Hepatocyte (in vitro differentiated cells): ENCODE results near the gene ARHGAP30. TPM values are rescaled to one million over a fixed set of nuclear protein-coding genes. Genes with fewer than 3 reads are reported as not detected.
A peak's percentile ranks its signal among the peaks of the same experiment; 100 is the strongest.
"Not testable (repeated sequence)": the region's sequence is repeated elsewhere in the genome, so short reads cannot be mapped to it uniquely, and the experiment has no call there.

Source experiments
- DNase-seq: peaks from one replicate; pipeline ENCODE4 v3.0.0-alpha.2; 2016; ENCODE audit warnings: low spot score
- H2AFZ ChIP-seq: fragments of 200-600 bp; sonication (generic); 2 replicates; pipeline ENCODE4 v1.6.0; 2016; ENCODE audit warnings: antibody characterized with exemption, mild to moderate bottlenecking
- H3K27ac ChIP-seq: fragments of 200-600 bp; sonication (generic); 2 replicates; pipeline ENCODE4 v1.5.1; 2016; ENCODE audit warnings: mild to moderate bottlenecking
- H3K27me3 ChIP-seq: fragments of 200-600 bp; sonication (generic); 2 replicates; pipeline ENCODE4 v1.6.1; 2016
- H3K36me3 ChIP-seq: fragments of 200-600 bp; sonication (generic); replicated peaks from 2 replicates; pipeline ENCODE4 v1.5.1; 2016; ENCODE audit warnings: low read depth; ENCODE audit not compliant: insufficient read depth
- H3K4me1 ChIP-seq: fragments of 200-600 bp; sonication (generic); 2 replicates; pipeline ENCODE4 v1.5.1; 2016; ENCODE audit warnings: mild to moderate bottlenecking, moderate library complexity; ENCODE audit not compliant: insufficient read depth
- H3K4me2 ChIP-seq: fragments of 200-600 bp; sonication (generic); 2 replicates; pipeline ENCODE4 v1.6.0; 2016
- H3K4me3 ChIP-seq: fragments of 200-600 bp; sonication (generic); 2 replicates; pipeline ENCODE4 v1.5.1; 2016; ENCODE audit warnings: mild to moderate bottlenecking
- H3K79me2 ChIP-seq: fragments of 200-600 bp; sonication (generic); 2 replicates; pipeline ENCODE4 v1.6.0; 2017; ENCODE audit warnings: mild to moderate bottlenecking
- H3K9me2 ChIP-seq: fragments of 200-600 bp; sonication (generic); replicated peaks from 2 replicates; pipeline ENCODE4 v1.6.0; 2017; ENCODE audit warnings: mild to moderate bottlenecking; ENCODE audit not compliant: insufficient read depth
- H3K9me3 ChIP-seq: fragments of 200-600 bp; sonication (generic); 2 replicates; pipeline ENCODE4 v1.5.1; 2016; ENCODE audit warnings: low read depth, mild to moderate bottlenecking
- H4K20me1 ChIP-seq: fragments of 200-600 bp; sonication (generic); 2 replicates; pipeline ENCODE4 v1.6.0; 2016; ENCODE audit warnings: mild to moderate bottlenecking; ENCODE audit not compliant: insufficient read depth, poor library complexity, severe bottlenecking
- EZH2 ChIP-seq: fragments of 200-600 bp; sonication (generic); IDR thresholded peaks from 2 replicates; pipeline ENCODE4 v1.6.1; 2016; ENCODE audit warnings: antibody characterized with exemption, mild to moderate bottlenecking, borderline replicate concordance
- EZH2phosphoT487 ChIP-seq: fragments of 200-600 bp; sonication (generic); IDR thresholded peaks from one replicate; pipeline ENCODE4 v1.6.1; 2018; ENCODE audit warnings: antibody characterized with exemption, mild to moderate bottlenecking, low read depth, moderate library complexity; ENCODE audit not compliant: unreplicated experiment, severe bottlenecking
- WGBS: methylation state at CpG from one replicate; pipeline ENCODE4 v1.1.6; 2016; ENCODE audit warnings: low lambda C conversion rate; ENCODE audit errors: missing lambda C conversion rate; 5-methylcytosine and 5-hydroxymethylcytosine counted together
- polyA plus RNA-seq: library from polyadenylated mRNA; unstranded; fragments of >200 nt; fragmentation: Nextera tagmentation; extraction: Ambion mirVana; gene quantifications from 2 replicates; pipeline ENCODE4 v1.2.1, GENCODE V29; 2016
- total RNA-seq: library from RNA; depleted of rRNA; stranded (reverse); fragments of >200 nt; gene quantifications from 2 replicates; pipeline ENCODE4 v1.2.3, GENCODE V29; 2014
- TF ChIP-seq, protein P1 (sequence below): fragments of 200-600 bp; sonication (generic); IDR thresholded peaks from 2 replicates; pipeline ENCODE4 v1.5.1; 2016; ENCODE audit warnings: antibody characterized with exemption, mild to moderate bottlenecking; ENCODE audit not compliant: poor library complexity

Gene ARHGAP30
- total and polyA plus RNA-seq, 2 experiments from 2014 or later, result 0.80 to 1.7 TPM

DNA sequence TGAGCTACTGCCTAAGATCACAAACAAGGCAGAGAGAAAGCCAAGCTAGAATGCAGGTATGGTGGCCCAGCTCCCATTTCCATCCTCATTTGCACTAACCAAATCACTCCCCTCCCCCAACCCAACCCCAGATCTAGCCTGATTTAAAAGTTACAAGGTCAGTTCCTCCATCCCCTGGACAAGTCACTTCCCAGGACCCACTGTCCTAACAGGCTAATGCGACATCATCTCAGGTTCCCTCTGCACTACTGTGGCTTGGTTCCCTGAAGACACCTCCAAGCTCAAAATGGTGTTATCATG is 51.1 kb downstream of the ARHGAP30 start:
- no peaks in the 10 kb centered on the region for H3K36me3 ChIP-seq
- H2AFZ ChIP-seq, result no peak overlapping the region
- no peaks in the 10 kb centered on the region for H3K9me3 ChIP-seq
- peaks cover 29% of the 10 kb centered on the region for H3K4me1 ChIP-seq
- peak overlapping the region; percentile 64 for H3K4me3 ChIP-seq
- no peak for DNase-seq
- H3K27ac ChIP-seq, result peak overlapping the region; percentile 99
- H3K9me2 ChIP-seq, result no peaks in the 10 kb centered on the region
- 75% methylated on average over 1 of the region's 1 CpG for WGBS
- peak overlapping the region; percentile 76 for H3K4me2 ChIP-seq
- H3K27me3 ChIP-seq, result no peaks in the 10 kb centered on the region
- peaks cover 55% of the 10 kb centered on the region for H3K79me2 ChIP-seq
- H4K20me1 ChIP-seq, result peaks cover 7% of the 10 kb centered on the region
- TF ChIP-seq EZH2phosphoT487, result no peak
- TF ChIP-seq, protein P1, sequence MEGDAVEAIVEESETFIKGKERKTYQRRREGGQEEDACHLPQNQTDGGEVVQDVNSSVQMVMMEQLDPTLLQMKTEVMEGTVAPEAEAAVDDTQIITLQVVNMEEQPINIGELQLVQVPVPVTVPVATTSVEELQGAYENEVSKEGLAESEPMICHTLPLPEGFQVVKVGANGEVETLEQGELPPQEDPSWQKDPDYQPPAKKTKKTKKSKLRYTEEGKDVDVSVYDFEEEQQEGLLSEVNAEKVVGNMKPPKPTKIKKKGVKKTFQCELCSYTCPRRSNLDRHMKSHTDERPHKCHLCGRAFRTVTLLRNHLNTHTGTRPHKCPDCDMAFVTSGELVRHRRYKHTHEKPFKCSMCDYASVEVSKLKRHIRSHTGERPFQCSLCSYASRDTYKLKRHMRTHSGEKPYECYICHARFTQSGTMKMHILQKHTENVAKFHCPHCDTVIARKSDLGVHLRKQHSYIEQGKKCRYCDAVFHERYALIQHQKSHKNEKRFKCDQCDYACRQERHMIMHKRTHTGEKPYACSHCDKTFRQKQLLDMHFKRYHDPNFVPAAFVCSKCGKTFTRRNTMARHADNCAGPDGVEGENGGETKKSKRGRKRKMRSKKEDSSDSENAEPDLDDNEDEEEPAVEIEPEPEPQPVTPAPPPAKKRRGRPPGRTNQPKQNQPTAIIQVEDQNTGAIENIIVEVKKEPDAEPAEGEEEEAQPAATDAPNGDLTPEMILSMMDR, result no peak
- no peak for TF ChIP-seq EZH2

DNA sequence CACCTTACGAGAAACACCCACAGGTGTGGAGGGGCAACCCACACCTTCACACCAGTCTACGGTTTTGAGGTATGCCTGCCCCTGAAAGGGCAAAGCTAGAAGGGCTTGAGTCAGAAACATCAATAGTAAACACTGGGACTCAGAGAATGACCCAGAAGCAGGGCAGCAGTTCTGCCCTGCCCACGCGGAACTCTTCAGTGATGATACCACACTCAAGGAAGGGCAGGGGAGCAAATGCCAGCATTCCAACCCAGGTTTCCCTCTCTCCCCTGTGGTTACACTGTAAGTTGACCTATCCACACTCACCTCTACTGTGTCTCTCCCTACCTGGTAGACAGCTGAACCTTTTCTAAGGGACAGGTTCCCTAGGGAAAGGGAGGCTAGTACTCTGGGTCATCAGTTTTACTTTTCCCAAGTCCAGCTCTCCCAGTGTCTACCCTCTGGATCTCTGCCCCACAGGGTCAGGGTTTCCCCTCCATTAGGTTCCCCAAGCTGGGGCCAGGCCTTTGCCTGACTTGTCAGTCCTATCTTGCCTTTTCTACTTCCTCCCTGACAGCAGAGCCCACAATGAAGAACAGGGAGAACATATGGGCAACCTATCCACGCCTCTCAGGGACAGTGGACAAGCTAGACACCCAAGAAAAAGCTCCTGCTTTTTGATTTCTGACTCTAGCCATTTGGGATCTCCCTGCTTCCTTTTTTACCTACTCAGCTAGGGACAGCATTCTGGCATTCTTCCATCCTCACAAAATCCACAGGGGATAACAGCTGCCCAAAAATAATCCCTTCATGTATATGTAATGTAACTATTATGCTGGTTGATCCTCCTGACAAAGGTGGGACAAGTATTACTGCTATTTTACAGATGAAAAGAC is 51.7 kb downstream of the ARHGAP30 start:
- no peak for DNase-seq
- Histone ChIP-seq H3K27ac (peak overlapping the region; percentile 99), H3K79me2 (peaks cover 58% of the 10 kb centered on the region)

DNA sequence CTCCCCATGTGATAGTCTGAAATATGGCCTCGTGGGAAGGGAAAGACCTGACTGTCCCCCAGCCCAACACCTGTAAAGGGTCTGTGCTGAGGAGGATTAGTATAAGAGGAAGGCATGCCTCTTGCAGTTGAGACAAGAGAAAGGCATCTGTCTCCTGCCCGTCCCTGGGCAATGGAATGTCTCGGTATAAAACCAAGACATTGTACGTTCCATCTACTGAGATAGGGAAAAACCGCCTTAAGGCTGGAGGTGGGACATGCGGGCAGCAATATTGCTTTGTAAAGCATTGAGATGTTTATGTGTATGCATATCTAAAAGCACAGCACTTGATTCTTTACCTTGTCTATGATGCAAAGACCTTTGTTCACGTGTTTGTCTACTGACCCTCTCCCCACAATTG is 52.5 kb downstream of the ARHGAP30 start:
- H2AFZ ChIP-seq, H3K9me2 ChIP-seq, H4K20me1 ChIP-seq, H3K4me3 ChIP-seq, H3K9me3 ChIP-seq, H3K36me3 ChIP-seq, H3K27me3 ChIP-seq, DNase-seq: not testable (repeated sequence)
- Histone ChIP-seq H3K4me1 (peaks cover 42% of the 10 kb centered on the region), H3K27ac (peak overlapping the region; percentile 99), H3K4me2 (peak overlapping the region; percentile 76), H3K79me2 (peaks cover 66% of the 10 kb centered on the region)
- 34% methylated on average over 7 of the region's 7 CpGs for WGBS

More for the DNA sequence above, 51.7 kb downstream of the ARHGAP30 start:
- H3K9me3 ChIP-seq, result no peaks in the 10 kb centered on the region
- TF ChIP-seq EZH2 (no peak), EZH2phosphoT487 (no peak)
- TF ChIP-seq, protein P1, result no peak
- H3K27me3 ChIP-seq, result no peaks in the 10 kb centered on the region
- H3K4me3 ChIP-seq, result no peak overlapping the region
- H3K4me2 ChIP-seq, result peak overlapping the region; percentile 76
- H2AFZ ChIP-seq, result no peak overlapping the region
- H3K9me2 ChIP-seq, result no peaks in the 10 kb centered on the region
- no peaks in the 10 kb centered on the region for H3K36me3 ChIP-seq
- H3K4me1 ChIP-seq, result peaks cover 35% of the 10 kb centered on the region
- 76% methylated on average over 5 of the region's 5 CpGs for WGBS
- H4K20me1 ChIP-seq, result peaks cover 7% of the 10 kb centered on the region

DNA sequence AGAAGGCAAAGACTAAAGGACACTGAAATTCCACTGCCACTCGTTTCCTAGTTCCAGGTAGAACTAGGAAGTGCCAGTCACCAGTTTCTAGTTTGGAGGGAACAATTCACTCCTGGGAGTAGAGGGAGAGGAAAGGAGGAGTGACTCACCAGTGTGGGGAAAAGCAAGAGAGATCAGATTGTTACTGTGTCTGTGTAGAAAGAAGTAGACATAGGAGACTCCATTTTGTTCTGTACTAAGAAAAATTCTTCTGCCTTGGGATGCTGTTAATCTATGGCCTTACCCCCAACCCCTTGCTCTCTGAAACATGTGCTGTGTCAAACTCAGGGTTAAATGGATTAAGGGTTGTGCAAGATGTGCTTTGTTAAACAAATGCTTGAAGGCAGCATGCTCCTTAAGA is 53.0 kb downstream of the ARHGAP30 start:
- not testable (repeated sequence) for H3K27me3 ChIP-seq, H3K9me3 ChIP-seq, H3K36me3 ChIP-seq, H2AFZ ChIP-seq, H3K4me3 ChIP-seq, H3K9me2 ChIP-seq, H4K20me1 ChIP-seq
- H3K27ac ChIP-seq, result peak overlapping the region; percentile 99
- DNase-seq, result peak; percentile 61
- WGBS, result 52% methylated on average over 1 of the region's 1 CpG
- peaks cover 71% of the 10 kb centered on the region for H3K79me2 ChIP-seq
- H3K4me2 ChIP-seq, result peak overlapping the region; percentile 6
- H3K4me1 ChIP-seq, result peaks cover 45% of the 10 kb centered on the region
